Activated CD4-positive, alpha-beta T cell treated with anti-CD3 and anti-CD28 coated beads for 4 hours (primary cell): ENCODE results near the gene WDR27.

Experiments
- DNase-seq, 2 donors: peaks; one replicate each; pipeline ENCODE4 v3.0.0-alpha.2; 2020

Gene WDR27

GRCh38 chr6:169558774-169559441 lies 142.9 kb downstream of the WDR27 start:
- DNase-seq = no peak

GRCh38 chr6:169558378-169558773 lies 143.5 kb downstream of the WDR27 start:
- DNase-seq = no peak

DNA sequence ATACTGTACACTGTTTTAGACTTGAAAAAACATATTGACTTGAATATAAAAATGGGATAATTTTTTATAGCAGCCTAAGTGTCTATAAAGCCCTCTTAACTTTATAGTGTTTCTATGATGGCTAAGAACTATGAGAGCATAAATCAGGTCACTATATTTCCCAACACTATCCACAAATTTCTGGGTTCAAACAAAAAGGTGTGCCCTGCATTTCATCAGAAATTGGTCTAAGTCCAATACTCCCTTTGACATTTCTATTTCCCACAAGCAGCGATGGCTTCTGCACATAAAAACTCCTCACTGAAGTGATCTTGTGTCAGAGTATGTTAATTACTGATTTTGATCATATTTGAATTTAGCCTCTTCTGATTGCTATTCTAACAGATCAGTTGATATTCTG lies 143.9 kb downstream of the WDR27 start:
- DNase-seq = no peak

DNA sequence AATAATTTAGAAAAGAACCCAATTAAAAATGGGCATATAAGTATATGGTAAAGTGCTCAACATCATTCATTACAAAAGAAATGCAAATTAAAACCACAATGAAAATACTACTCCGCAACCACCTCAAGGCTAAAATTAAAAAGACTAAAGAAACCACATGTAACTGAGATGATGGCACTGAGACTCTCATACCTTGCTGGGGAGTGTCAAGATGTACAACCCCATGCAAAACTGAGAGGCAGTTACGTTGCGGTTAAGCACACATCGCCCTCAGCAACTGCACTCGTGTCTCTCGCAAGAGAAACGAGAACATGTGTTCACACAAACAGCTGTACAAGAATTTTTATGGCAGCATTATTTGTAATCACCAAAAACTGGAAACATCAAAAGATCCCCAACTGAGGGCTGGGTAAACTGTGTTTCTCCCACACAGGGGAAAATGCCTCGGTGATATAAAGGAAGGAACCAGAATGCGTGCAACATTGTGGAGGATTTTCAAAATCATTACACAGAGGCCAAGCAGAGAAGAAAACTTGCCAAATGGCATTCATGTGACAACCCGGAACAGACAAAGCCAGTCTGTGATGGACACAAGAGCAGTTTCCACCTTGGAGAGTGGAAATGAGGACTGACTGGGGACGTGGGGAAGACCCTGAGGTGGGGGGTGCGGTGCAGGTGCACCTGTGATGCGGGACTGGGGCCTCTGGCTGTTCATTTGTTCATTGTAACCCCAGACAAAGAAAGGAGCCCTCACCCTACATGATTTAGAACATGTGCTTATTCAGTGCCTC lies 144.9 kb downstream of the WDR27 start:
- DNase-seq = no peak

DNA sequence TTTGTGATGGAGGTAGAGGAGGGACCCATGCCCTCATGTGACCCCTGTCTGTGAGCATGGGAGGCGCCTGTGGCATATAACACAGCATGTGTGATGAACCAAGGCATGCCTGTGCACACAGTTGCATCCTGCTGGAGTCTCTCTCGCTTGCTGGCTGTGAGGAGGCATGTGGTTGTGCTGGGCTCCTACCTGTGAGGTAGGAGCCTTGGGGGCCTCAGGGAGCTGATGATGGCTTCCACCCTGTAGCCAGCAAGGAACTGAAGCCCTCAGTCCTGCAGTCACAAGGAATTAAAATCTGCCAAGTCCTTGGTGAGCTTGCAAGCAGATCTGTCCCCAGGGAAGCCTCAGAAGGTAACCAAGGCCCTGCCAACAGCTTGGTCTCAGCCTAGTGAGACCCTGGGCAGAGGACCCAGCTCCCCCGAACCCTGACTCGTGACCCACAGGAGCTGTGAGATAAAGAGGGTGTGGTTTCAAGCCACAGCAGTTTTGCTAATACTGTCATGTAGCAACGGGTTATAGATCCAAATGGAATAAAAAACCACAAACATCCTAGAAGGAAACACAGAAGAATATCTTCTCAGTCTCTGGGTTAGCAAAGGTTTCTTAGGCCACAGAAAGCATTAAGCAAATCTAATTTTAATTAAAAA lies 145.7 kb downstream of the WDR27 start:
- no peak for DNase-seq

DNA sequence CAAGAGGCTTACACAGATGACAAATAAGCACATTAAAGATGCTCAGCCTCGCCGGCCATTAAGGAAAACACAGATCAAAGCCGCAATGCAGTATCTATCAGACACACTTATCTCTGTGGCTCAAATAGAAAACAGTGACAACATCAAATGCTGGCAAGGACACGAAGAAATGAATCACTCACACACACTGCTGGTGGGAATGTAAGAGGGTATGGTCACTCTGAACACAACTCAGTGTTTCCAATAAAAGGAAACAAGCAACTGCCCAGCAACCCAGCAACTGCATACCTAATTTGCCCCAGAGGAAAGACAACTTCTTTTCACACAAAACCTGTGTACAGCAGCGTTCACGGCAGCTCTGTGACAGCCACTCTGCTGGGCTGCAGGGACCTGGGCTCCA lies 155.8 kb downstream of the WDR27 start:
- no peak for DNase-seq

- DNase-seq = no peak
These were observed 158.1 kb downstream of the WDR27 start for GRCh38 chr6:169543704-169544103.

DNA sequence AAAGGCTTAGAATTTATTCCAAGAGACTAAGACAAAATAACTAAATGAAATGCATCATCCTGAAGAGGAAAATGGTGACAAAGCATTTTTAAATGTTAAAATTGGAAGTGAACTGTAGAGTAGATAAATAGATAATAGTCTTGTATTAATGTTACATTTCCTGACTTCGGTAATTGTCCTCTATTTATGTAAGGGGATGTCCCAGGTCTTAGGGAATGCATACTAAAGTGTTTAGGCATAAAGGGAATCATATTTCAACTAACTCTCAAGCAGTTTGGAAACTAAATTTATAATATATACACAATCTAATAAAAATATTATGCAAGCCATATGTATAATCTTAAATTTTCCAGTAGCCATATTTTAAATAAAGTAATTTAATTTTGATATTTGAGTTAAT lies 159.3 kb downstream of the WDR27 start:
- DNase-seq = no peak

GRCh38 chr6:169539176-169539897 lies 162.5 kb downstream of the WDR27 start:
- DNase-seq = no peak

DNA sequence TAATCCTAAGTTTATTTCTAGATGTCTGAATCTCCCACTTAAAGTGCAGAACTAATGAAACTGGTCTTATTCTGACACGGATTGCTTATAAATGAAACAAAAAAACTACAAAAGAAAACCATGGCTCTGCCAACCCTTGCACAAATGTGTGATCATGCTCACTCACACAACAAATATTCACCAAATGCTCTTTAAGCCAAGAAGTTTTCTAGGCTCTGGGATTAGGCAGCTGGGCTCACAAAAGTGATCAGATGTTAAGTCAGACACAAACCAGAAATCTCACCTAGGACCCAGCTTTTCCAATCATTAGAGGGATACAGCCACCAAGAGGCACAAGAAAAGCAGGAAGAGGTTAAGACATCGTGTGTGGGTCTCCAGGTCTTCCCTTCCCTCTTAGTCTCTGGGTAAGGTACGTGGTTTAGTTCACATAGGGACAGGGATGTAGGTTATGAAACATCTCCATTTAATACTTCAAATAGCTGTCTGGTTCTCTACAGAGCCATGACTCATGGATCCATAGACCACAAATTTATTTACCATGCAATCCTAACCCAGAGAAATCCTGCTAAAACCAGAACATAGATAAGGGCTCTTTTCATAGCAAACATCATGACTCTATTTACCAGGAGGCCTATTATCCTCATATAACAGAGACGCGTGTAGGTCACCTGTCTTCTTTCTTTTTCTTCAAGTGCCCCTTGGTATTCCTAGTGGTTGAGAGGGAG lies 165.2 kb downstream of the WDR27 start:
- DNase-seq = no peak

- no peak for DNase-seq
These were observed 167.8 kb downstream of the WDR27 start for GRCh38 chr6:169534039-169534421.

GRCh38 chr6:169533301-169534038 lies 168.4 kb downstream of the WDR27 start:
- DNase-seq = no peak

DNA sequence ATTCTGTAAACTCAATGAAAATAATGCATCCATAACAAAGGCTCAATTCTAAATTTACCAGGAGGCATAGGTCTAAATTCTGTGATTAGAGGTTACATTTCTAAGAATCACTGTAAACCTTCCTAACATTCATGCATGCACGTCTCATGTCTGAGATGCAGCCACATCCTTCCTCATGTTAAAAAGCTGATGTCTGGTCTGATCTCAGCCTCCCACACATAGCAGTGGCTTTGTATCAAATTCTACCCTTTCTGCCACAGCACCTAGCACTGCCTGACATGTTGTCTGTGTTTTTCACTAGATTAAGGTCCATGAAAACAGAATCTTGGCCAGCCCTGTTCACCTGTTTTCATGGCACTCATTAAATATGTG lies 171.1 kb downstream of the WDR27 start:
- no peak for DNase-seq

DNA sequence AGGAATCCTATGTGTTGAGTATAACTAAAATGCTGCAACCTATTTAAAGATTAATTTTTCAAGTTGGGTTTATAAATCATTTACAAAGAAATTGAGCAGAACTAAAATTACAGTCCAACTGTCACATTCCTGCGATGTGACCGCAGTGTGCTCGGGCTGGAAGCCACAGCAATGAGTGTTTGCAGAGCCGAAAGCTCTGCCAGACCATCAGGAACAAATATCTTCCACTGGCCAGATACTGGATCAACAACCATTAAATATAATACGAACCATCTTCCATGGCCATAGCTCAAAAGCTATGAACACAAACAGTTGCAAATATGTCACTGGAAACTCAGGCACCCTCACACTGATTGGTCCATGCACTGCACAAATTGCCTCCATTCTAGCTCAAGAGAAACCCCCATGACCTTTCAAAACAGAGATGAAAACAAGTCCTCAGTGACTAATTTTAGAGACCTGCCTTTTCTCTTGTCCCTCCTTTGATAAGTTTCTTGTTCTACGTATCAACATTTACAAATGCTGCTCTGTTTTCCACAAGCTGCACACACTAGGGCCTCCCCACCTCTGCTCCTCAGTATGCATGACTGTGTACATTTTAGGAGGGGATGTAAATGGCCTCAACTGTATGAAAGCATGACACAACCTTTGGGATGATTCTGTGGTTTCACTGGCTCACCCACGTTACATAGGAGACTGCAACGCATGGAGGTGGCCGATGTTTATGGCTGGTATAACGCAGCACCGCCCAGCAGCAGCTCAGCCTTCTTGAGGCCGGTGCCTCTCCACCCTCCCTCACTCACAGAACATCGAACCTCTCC lies 171.7 kb downstream of the WDR27 start:
- no peak for DNase-seq

DNA sequence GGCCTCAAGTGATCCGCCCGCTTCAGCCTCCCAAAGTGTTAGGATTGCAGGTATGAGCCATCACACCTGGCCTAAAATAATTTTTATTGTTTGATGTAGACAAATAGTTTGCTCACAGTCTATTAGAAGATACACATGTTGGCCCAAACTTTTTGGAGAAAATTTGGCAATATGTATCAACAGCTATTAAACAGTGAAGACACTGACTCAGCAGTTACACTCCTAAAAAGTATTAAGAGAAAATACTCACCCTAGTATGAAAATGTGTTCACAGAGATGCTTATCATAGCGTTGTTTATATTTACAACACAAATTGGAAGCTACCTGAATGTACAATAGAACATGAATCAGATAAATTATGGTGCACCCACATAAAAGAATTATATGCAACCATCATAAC lies 173.1 kb downstream of the WDR27 start:
- DNase-seq = no peak

DNA sequence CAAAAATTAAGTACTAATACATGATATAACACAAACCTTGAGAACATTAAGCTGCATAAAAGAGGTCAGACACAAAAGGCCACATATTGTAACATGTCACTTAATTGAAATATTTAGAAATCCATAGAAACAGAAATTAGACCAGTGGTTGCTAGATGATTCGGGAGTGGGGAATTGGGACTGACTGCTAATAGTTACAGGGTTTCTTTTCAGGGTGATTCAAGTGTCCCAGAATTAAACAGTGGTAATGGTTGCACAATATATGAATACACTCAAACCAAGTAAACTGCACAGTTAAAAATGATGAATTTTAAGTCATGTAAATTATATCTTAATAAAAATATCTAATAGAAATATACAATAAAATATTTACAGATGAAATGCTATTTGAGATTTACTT lies 174.5 kb downstream of the WDR27 start:
- no peak for DNase-seq

GRCh38 chr6:169521825-169522224 lies 180.0 kb downstream of the WDR27 start:
- DNase-seq = no peak

GRCh38 chr6:169520104-169520503 lies 181.7 kb downstream of the WDR27 start:
- DNase-seq = no peak

GRCh38 chr6:169518451-169518850 lies 183.4 kb downstream of the WDR27 start:
- DNase-seq = no peak

- no peak for DNase-seq
These were observed 188.2 kb downstream of the WDR27 start for GRCh38 chr6:169513478-169514193.
